Measurements from ENCODE around the gene CLINT1. TPM values are rescaled to one million over a fixed set of nuclear protein-coding genes. Genes with fewer than 3 reads are reported as not detected.

CLINT1 gene
- total and polyA plus RNA-seq, 2 of the 13 experiments (the other 11 are each of a cell fraction or from before 2014, with no cell fraction given), result 64.0 to 104 TPM

DNA sequence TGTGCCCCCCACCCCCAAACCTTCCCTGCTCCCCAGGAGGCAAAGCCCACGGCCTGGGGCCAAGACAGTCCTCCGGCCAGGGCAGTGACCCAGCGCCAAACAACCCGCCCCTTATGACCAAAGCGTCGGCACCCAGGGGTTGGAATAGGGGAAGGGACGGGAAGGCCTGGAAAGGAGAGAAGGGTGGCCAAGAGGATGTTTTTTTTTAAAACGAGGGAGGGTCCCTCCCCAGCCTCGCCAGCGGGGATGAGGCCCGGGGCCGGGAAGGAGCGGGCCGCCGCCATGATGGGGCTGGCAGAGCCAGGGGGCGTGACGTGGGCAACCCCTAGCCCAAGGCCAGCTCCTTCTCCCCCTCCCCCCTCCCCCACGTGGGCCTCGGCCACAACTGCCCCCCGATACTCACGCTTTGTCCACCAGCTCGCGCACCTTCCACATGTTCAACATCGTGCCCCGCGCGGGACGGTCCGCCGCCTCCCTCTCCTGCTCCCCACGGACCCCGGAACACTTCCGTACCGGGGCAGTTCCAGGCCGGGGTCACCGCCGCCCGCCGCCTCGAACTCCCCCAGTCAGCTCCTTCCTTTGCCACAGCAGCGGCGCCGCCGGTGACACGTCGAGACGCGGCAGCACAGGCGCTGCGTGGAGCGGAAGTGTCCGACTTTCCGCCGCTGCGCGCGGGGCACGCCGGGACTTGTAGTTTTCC lies at the start of gene CLINT1 (continued):
- TF ChIP-seq, protein P1, sequence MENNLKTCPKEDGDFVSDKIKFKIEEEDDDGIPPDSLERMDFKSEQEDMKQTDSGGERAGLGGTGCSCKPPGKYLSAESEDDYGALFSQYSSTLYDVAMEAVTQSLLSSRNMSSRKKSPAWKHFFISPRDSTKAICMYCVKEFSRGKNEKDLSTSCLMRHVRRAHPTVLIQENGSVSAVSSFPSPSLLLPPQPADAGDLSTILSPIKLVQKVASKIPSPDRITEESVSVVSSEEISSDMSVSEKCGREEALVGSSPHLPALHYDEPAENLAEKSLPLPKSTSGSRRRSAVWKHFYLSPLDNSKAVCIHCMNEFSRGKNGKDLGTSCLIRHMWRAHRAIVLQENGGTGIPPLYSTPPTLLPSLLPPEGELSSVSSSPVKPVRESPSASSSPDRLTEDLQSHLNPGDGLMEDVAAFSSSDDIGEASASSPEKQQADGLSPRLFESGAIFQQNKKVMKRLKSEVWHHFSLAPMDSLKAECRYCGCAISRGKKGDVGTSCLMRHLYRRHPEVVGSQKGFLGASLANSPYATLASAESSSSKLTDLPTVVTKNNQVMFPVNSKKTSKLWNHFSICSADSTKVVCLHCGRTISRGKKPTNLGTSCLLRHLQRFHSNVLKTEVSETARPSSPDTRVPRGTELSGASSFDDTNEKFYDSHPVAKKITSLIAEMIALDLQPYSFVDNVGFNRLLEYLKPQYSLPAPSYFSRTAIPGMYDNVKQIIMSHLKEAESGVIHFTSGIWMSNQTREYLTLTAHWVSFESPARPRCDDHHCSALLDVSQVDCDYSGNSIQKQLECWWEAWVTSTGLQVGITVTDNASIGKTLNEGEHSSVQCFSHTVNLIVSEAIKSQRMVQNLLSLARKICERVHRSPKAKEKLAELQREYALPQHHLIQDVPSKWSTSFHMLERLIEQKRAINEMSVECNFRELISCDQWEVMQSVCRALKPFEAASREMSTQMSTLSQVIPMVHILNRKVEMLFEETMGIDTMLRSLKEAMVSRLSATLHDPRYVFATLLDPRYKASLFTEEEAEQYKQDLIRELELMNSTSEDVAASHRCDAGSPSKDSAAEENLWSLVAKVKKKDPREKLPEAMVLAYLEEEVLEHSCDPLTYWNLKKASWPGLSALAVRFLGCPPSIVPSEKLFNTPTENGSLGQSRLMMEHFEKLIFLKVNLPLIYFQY (CRISPR knock-in tag; IDR thresholded peaks at IDR 0.05; ENCODE audit: borderline replicate concordance), result no peak
- TF ChIP-seq SP2 (CRISPR knock-in tag; IDR thresholded peaks at IDR 0.05), result no peak
- TF ChIP-seq FIP1L1 (IDR thresholded peaks at IDR 0.05; ENCODE audit: borderline replicate concordance, insufficient read depth, low read depth, low read length), result no peak
- TF ChIP-seq CREM (IDR thresholded peaks at IDR 0.05), result peak; percentile 84
- peak; percentile 56; the same call in 1 of the 2 replicates for TF ChIP-seq CREM (CRISPR knock-in tag; IDR thresholded peaks at IDR 0.05)
- TF ChIP-seq MXD4 (CRISPR knock-in tag; IDR thresholded peaks at IDR 0.05), result no peak; the same call in 1 of the 2 replicates
- peak; percentile 73 for TF ChIP-seq ELF3 (CRISPR knock-in tag; IDR thresholded peaks at IDR 0.05)
- TF ChIP-seq HDAC6 (IDR thresholded peaks at IDR 0.05; ENCODE audit: low read depth, low read length), result no peak
- TF ChIP-seq ZMYM2 (CRISPR knock-in tag; IDR thresholded peaks at IDR 0.05), result no peak
- TF ChIP-seq ZNF616 (CRISPR knock-in tag; IDR thresholded peaks at IDR 0.05; ENCODE audit: low read depth), result no peak
- no peak for TF ChIP-seq PAF1 (CRISPR knock-in tag; IDR thresholded peaks at IDR 0.05)
- TF ChIP-seq, protein P2, sequence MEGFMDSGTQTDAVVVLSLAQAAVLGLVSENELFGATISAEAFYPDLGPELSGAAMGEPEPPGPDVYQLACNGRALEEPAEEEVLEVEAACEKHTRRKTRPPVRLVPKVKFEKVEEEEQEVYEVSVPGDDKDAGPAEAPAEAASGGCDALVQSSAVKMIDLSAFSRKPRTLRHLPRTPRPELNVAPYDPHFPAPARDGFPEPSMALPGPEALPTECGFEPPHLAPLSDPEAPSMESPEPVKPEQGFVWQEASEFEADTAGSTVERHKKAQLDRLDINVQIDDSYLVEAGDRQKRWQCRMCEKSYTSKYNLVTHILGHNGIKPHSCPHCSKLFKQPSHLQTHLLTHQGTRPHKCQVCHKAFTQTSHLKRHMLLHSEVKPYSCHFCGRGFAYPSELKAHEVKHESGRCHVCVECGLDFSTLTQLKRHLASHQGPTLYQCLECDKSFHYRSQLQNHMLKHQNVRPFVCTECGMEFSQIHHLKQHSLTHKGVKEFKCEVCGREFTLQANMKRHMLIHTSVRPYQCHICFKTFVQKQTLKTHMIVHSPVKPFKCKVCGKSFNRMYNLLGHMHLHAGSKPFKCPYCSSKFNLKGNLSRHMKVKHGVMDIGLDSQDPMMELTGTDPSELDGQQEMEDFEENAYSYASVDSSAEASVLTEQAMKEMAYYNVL (CRISPR knock-in tag; IDR thresholded peaks at IDR 0.05; ENCODE audit: borderline replicate concordance), result 0 out of 2 replicates have a peak, but pooled peaks have one; percentile 14
- TF ChIP-seq, protein P3, sequence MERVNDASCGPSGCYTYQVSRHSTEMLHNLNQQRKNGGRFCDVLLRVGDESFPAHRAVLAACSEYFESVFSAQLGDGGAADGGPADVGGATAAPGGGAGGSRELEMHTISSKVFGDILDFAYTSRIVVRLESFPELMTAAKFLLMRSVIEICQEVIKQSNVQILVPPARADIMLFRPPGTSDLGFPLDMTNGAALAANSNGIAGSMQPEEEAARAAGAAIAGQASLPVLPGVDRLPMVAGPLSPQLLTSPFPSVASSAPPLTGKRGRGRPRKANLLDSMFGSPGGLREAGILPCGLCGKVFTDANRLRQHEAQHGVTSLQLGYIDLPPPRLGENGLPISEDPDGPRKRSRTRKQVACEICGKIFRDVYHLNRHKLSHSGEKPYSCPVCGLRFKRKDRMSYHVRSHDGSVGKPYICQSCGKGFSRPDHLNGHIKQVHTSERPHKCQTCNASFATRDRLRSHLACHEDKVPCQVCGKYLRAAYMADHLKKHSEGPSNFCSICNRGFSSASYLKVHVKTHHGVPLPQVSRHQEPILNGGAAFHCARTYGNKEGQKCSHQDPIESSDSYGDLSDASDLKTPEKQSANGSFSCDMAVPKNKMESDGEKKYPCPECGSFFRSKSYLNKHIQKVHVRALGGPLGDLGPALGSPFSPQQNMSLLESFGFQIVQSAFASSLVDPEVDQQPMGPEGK (CRISPR knock-in tag; IDR thresholded peaks at IDR 0.05), result peak; percentile 47; the same call in 1 of the 2 replicates
- no peak for TF ChIP-seq ZNF44 (CRISPR knock-in tag; IDR thresholded peaks at IDR 0.05)
- peak; percentile 84 for TF ChIP-seq GATAD1 (CRISPR knock-in tag; IDR thresholded peaks at IDR 0.05)
- peak; percentile 15; the same call in 1 of the 2 replicates for TF ChIP-seq ZNF839 (CRISPR knock-in tag; IDR thresholded peaks at IDR 0.05; ENCODE audit: borderline replicate concordance)
- 0 out of 2 replicates have a peak, but pooled peaks have one; percentile 65 for TF ChIP-seq ZNF572 (CRISPR knock-in tag; IDR thresholded peaks at IDR 0.05)
- TF ChIP-seq NCOA2 (CRISPR knock-in tag; IDR thresholded peaks at IDR 0.05), result no peak
- TF ChIP-seq CHCHD3 (CRISPR knock-in tag; IDR thresholded peaks at IDR 0.05), result no peak; the same call in 1 of the 2 replicates
- peak; percentile 77 for TF ChIP-seq SRSF1 (optimal IDR thresholded peaks at IDR 0.05; ENCODE audit: low read depth, low read length)
- TF ChIP-seq ZMYM4 (CRISPR knock-in tag; IDR thresholded peaks at IDR 0.05), result no peak; the same call in none of the 2 replicates
- TF ChIP-seq ZBTB42 (CRISPR knock-in tag; IDR thresholded peaks at IDR 0.05), result no peak
- TF ChIP-seq ZBTB7B (CRISPR knock-in tag; IDR thresholded peaks at IDR 0.05), result no peak
- TF ChIP-seq ZNF879 (CRISPR knock-in tag; IDR thresholded peaks at IDR 0.05), result peak; percentile 67; the same call in 1 of the 2 replicates

All from HepG2 (cell line).